GM13977 (cell line): Measurements from ENCODE around the gene CATSPER2.
"Not testable (repeated sequence)": the region's sequence is repeated elsewhere in the genome, so short reads cannot be mapped to it uniquely, and the experiment has no call there.

ENCODE experiments used
- DNase-seq: peaks from one replicate; pipeline ENCODE4 v3.0.0; 2012; ENCODE audit warnings: low spot score
- in situ Hi-C: fragments of 300-500 bp; cut with MboI; formaldehyde crosslinking; loops from one replicate; pipeline ENCODE4 v1.12.0; 2022; ENCODE audit warnings: low sequenced_read_pairs, low pct_unique_long_range_greater_than_20kb, mixed read lengths, inconsistent platforms; ENCODE audit not compliant: unreplicated experiment
- TF ChIP-seq, protein P1 (sequence below): IDR thresholded peaks from 2 replicates; pipeline ENCODE4 v1.5.1; 2012; ENCODE audit warnings: mild to moderate bottlenecking, control low read depth; ENCODE audit not compliant: insufficient read depth; ENCODE audit errors: extremely low read depth, missing control alignments

CATSPER2 gene

GRCh38 chr15:43648649-43649429, at the start of gene CATSPER2:
Gene CATSPER2 (minus strand): TSS chr15:43648844. CDS start chr15:43648061, 783 bp downstream.
- in situ Hi-C loops: no loop called here
- TF ChIP-seq, protein P1, sequence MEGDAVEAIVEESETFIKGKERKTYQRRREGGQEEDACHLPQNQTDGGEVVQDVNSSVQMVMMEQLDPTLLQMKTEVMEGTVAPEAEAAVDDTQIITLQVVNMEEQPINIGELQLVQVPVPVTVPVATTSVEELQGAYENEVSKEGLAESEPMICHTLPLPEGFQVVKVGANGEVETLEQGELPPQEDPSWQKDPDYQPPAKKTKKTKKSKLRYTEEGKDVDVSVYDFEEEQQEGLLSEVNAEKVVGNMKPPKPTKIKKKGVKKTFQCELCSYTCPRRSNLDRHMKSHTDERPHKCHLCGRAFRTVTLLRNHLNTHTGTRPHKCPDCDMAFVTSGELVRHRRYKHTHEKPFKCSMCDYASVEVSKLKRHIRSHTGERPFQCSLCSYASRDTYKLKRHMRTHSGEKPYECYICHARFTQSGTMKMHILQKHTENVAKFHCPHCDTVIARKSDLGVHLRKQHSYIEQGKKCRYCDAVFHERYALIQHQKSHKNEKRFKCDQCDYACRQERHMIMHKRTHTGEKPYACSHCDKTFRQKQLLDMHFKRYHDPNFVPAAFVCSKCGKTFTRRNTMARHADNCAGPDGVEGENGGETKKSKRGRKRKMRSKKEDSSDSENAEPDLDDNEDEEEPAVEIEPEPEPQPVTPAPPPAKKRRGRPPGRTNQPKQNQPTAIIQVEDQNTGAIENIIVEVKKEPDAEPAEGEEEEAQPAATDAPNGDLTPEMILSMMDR: no peak
- no peak for DNase-seq

GRCh38 chr15:43693148-43694022, 44.7 kb upstream of the CATSPER2 start, which contains the start of gene CKMT1A:
Gene CKMT1A (plus strand): TSS chr15:43693859. CDS start chr15:43694051, 192 bp downstream.
- DNase-seq, in situ Hi-C loops: not testable (repeated sequence)

DNA sequence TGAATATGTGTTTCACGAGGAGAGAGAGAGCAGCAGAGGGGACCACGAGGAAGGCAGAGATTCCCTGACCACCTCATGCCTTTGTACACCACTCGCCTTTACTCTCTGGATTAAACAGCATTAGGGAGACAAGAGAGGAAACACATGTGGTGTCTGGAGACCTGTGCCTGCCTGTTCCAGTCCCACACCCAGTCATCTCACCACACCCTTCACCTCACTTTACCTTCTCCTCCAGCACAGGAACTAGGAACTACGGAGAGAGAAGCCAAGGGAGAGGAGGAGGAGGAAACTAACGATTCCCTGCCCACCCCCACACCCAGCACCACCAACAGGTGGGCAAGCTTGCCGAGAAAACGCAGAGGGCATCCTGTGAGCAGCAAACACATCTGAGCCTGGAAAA, 44.0 kb upstream of the CATSPER2 start:
- DNase-seq, in situ Hi-C loops: not testable (repeated sequence)

- DNase-seq, in situ Hi-C loops: not testable (repeated sequence)
Observed at GRCh38 chr15:43689604-43690301, 41.1 kb upstream of the CATSPER2 start.

- in situ Hi-C loops, DNase-seq: not testable (repeated sequence)
Observed at GRCh38 chr15:43674175-43674574, 25.5 kb upstream of the CATSPER2 start.

- in situ Hi-C loops, DNase-seq: not testable (repeated sequence)
Observed at GRCh38 chr15:43666177-43666576, 17.5 kb upstream of the CATSPER2 start.

GRCh38 chr15:43663333-43663732, 14.7 kb upstream of the CATSPER2 start:
- DNase-seq, in situ Hi-C loops: not testable (repeated sequence)

GRCh38 chr15:43662293-43662692, 13.6 kb upstream of the CATSPER2 start:
- in situ Hi-C loops, DNase-seq: not testable (repeated sequence)

DNA sequence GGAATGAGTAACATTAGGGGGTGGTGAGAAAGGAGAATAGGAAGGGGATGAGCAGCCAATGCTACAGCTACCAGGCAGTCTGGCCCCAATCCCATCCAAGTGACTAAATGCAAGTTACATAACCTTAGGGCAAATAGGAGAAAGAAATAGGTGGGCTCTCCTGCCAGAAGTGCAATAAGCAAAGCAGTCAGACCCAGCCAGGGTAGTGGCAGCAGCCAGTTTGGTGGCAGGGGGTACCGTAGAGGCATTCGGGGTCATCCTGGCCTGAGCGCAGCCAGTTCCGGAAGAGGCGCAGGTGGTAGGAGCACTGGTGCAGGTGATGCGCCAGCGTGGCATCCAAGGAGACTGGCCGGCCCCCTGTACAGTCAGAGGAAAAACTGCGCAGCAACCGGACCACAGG, 11.1 kb upstream of the CATSPER2 start:
- DNase-seq, in situ Hi-C loops: not testable (repeated sequence)

- DNase-seq, in situ Hi-C loops: not testable (repeated sequence)
Observed at GRCh38 chr15:43649430-43649926, 834 bp upstream of the CATSPER2 start.

DNA sequence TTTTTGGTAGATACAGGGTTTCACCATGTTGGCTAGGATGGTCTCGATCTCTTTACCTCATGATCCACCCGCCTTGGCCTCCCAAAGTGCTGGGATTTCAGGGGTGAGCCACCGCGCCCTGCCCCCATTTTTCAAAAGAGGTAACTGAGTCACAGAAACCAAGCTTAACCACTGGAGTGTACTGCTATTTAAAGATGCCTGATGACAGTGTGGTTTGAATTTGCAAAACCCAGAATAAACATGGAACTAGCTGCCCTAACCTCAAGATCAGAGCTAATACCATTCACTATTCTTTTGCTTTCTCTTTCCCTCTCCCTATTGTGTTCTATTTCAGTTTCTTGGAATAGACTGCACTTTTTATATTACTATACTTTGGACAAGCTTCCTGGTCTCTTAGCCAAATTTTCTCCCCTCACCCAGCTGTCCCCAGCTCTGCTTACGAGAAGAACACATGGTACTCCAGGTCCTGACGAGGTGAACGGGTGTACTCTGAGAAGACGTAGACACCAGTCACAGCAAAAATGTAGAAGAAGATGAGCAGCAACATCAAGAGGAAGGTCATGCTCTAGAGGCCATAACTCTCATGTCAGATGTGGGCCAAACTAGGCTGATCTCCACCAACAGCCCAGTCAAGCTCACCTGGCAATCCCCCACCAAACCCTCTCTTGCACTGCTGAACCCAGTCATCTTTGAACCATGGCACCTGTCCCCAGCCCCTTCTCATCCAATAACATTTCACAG, 10.0 kb downstream of the CATSPER2 start:
- in situ Hi-C loops, DNase-seq: not testable (repeated sequence)

DNA sequence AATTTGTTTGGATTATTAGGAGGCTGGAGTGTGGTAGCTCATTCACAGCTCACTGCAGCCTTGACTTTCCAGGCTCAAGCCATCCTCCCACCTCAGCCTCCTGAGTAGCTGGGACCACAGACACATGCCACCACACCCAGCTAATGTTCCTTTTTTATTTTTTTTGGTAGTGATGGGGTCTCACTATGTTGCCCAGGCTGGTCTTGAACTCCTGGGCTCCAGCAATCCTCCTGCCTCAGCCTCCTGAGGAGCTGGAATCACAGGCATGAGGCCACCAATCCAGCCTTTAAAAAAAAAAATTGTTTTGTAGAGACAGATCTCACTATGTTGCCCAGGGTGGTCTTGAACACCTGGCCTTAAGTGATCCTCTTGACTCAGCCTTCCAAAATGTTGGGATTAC, 21.7 kb downstream of the CATSPER2 start:
- DNase-seq, in situ Hi-C loops: not testable (repeated sequence)
